ENCODE results near the gene TM9SF4. TPM values are rescaled to one million over a fixed set of nuclear protein-coding genes. Genes with fewer than 3 reads are reported as not detected.

Gene TM9SF4
- total RNA-seq, 2 donors from 2014 or later, result 76.7 to 79.9 TPM

GRCh38 chr20:32201977-32202363 lies 92.5 kb downstream of the TM9SF4 start:
- Histone ChIP-seq H3K36me3 (peaks cover 13% of the 10 kb centered on the region), H3K4me3 (no peak overlapping the region), H3K27me3 (no peaks in the 10 kb centered on the region), H3K9me3 (no peaks in the 10 kb centered on the region), H3K27ac (no peak overlapping the region), H3K4me1 (peaks cover 22% of the 10 kb centered on the region), H3K9ac (ENCODE audit: low read depth in 2 of 2, low read length in 2 of 2) (no peak overlapping the region)
- intact Hi-C loops (cut with DNase I), result loop anchor here (10.0 kb wide), 1 partner anchor 283 kb away; no protein-coding TSS in a partner anchor
- DNase-seq, result no peak
- TF ChIP-seq, protein P1, sequence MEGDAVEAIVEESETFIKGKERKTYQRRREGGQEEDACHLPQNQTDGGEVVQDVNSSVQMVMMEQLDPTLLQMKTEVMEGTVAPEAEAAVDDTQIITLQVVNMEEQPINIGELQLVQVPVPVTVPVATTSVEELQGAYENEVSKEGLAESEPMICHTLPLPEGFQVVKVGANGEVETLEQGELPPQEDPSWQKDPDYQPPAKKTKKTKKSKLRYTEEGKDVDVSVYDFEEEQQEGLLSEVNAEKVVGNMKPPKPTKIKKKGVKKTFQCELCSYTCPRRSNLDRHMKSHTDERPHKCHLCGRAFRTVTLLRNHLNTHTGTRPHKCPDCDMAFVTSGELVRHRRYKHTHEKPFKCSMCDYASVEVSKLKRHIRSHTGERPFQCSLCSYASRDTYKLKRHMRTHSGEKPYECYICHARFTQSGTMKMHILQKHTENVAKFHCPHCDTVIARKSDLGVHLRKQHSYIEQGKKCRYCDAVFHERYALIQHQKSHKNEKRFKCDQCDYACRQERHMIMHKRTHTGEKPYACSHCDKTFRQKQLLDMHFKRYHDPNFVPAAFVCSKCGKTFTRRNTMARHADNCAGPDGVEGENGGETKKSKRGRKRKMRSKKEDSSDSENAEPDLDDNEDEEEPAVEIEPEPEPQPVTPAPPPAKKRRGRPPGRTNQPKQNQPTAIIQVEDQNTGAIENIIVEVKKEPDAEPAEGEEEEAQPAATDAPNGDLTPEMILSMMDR (IDR thresholded peaks at IDR 0.05), result no peak

DNA sequence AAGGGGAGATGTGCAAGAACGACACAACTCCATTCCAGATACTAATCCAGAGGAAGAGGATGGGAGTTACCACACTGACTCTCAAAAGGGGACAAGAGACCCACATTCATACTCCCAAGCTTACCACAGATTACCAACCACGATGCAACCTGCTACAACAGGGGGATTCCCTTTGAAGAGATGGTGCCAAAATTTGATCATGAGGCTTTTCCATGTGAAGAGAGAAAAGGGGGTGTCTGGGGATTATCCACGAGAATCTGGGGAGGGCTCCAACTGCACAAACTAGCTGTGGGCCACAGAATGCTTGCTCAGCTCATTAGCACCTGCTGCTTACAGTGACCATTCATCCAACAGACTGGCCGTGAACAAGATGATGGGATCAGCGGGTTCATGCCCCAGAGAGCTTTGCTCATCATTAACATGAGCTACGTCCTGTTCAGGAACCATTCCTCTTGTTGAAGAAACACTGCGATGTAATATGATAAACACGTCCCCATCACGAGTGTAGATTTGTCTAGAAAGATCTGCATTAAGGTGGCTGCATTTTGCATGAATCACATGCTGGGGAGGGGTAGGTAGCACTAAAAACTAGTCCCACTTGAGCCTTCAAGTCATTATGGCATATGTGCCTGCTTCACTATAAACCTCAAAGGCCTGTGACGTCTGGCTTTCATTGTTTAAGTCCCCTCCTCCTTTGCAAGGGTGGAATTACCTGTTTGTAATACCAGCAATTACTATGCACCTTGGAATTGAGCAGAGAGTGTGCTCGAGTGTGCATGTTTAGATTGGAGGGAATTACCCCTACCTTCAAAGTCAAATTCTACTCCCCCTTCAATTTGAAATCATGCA lies 94.1 kb downstream of the TM9SF4 start:
- TF ChIP-seq, protein P1 (IDR thresholded peaks at IDR 0.05), result no peak
- peaks cover 22% of the 10 kb centered on the region for H3K4me1 ChIP-seq
- peak overlapping the region; percentile 73 for H3K27ac ChIP-seq
- no peak for DNase-seq
- H3K9ac ChIP-seq (ENCODE audit: low read depth in 2 of 2, low read length in 2 of 2), result peak overlapping the region in 1 of 2 donors; percentile 96
- peaks cover 11% of the 10 kb centered on the region for H3K36me3 ChIP-seq
- H3K27me3 ChIP-seq, result no peaks in the 10 kb centered on the region
- H3K4me3 ChIP-seq, result no peak overlapping the region
- intact Hi-C loops (cut with DNase I), result loop anchor here (10.0 kb wide), 1 partner anchor 281 kb away; no protein-coding TSS in a partner anchor
- no peaks in the 10 kb centered on the region for H3K9me3 ChIP-seq

DNA sequence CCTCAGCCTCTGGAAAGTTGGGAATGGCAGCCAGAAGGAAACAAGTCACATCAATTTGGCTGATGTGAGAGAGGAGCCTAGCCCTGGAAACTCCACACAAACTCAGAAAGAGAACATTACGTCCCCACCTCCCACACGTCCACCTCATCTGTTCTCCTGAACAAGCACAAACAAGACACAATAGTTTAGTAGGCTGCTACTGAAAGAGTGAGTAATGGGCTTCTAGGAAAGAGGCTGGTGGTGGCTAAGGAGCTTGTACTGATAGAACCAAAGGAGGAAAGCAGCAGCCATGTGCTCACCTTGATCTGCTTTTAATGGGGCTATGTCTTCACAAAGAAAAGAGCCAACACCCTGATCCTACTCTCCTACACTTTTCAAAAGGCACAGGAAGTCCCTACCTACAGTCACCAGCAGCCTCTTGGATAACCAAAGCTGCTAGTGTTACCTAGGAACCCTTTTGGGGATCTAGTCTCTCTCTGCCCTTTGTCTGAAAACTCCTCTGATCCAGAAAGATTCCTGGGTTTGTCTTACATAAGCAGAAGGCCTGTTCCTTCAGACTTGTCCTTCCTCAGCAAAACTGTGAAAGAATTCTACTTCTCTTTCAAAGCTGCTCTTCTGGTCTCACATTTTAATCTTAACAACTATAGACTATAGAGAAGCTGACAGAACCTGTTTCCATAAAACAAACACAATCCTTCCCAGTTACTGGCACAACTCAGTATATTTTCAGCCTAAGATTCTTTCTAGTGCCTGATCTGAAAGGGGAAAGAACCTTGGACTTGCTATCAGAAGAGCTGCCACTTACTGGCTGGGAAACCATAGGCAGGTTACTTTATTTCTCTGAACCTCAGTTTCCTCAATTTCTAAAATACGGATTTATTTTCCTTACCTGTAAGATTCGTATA lies 94.9 kb downstream of the TM9SF4 start:
- DNase-seq, result no peak
- intact Hi-C loops (cut with DNase I), result loop anchor here (10.0 kb wide), 1 partner anchor 280 kb away; no protein-coding TSS in a partner anchor
- Histone ChIP-seq H3K27ac (peak overlapping the region; percentile 73), H3K4me3 (no peak overlapping the region), H3K36me3 (peaks cover 11% of the 10 kb centered on the region), H3K9me3 (no peaks in the 10 kb centered on the region), H3K27me3 (no peaks in the 10 kb centered on the region), H3K4me1 (peaks cover 22% of the 10 kb centered on the region), H3K9ac (ENCODE audit: low read depth in 2 of 2, low read length in 2 of 2) (peak overlapping the region in 1 of 2 donors; percentile 96)
- TF ChIP-seq, protein P1 (IDR thresholded peaks at IDR 0.05), result no peak

- H3K9ac ChIP-seq (ENCODE audit: low read depth in 2 of 2, low read length in 2 of 2), result peak overlapping the region; percentile 19 to 96
- peaks cover 22% of the 10 kb centered on the region for H3K4me1 ChIP-seq
- peaks cover 11% of the 10 kb centered on the region for H3K36me3 ChIP-seq
- H3K27ac ChIP-seq, result peak overlapping the region; percentile 73
- no peaks in the 10 kb centered on the region for H3K27me3 ChIP-seq
- DNase-seq, result no peak
- intact Hi-C loops (cut with DNase I), result loop anchor here (10.0 kb wide), 1 partner anchor 280 kb away; no protein-coding TSS in a partner anchor
- peak overlapping the region; percentile 96 for H3K4me3 ChIP-seq
- TF ChIP-seq, protein P1 (IDR thresholded peaks at IDR 0.05), result no peak
- no peaks in the 10 kb centered on the region for H3K9me3 ChIP-seq
Measured at GRCh38 chr20:32205110-32205842, 95.8 kb downstream of the TM9SF4 start.

Data from colonic mucosa (tissue), 4 donors.